Left kidney (tissue), 2 donors: ENCODE measurements around the gene SMIM36. TPM values are rescaled to one million over a fixed set of nuclear protein-coding genes. Genes with fewer than 3 reads are reported as not detected.
"Not testable (repeated sequence)": the region's sequence is repeated elsewhere in the genome, so short reads cannot be mapped to it uniquely, and the experiment has no call there.

Experiments
- DNase-seq: peaks from one replicate; pipeline ENCODE4 v3.0.0-alpha.2; 2013
- polyA plus RNA-seq: library from polyadenylated mRNA; unstranded; fragments of 120-200 nt; gene quantifications from one replicate; pipeline ENCODE4 v1.2.1, GENCODE V29; 2013; ENCODE audit not compliant: insufficient read length

The SMIM36 gene
- polyA plus RNA-seq, 1 donor = 0.05 TPM

GRCh38 chr17:55507669-55508068 is 3.6 kb downstream of the SMIM36 start:
- DNase-seq = not testable (repeated sequence)

GRCh38 chr17:55501626-55502025 is 9.6 kb downstream of the SMIM36 start:
- not testable (repeated sequence) for DNase-seq

- no peak for DNase-seq
Observed at GRCh38 chr17:55500103-55500502, 11.1 kb downstream of the SMIM36 start.

- DNase-seq = no peak
Observed at GRCh38 chr17:55496094-55496881, 15.0 kb downstream of the SMIM36 start.

- no peak for DNase-seq
Observed at GRCh38 chr17:55495239-55495638, 16.0 kb downstream of the SMIM36 start.

- no peak for DNase-seq
Observed at GRCh38 chr17:55492781-55493341, 18.4 kb downstream of the SMIM36 start.

GRCh38 chr17:55490376-55490775 is 20.9 kb downstream of the SMIM36 start:
- no peak for DNase-seq

GRCh38 chr17:55487695-55488432 is 23.4 kb downstream of the SMIM36 start:
- no peak for DNase-seq

- DNase-seq = no peak
Observed at GRCh38 chr17:55484575-55484974, 26.7 kb downstream of the SMIM36 start.

GRCh38 chr17:55482591-55483389 is 28.5 kb downstream of the SMIM36 start:
- DNase-seq = no peak

- no peak for DNase-seq
Observed at GRCh38 chr17:55480631-55481315, 30.5 kb downstream of the SMIM36 start.

- DNase-seq = no peak
Observed at GRCh38 chr17:55479903-55480302, 31.3 kb downstream of the SMIM36 start.

GRCh38 chr17:55478971-55479370 is 32.3 kb downstream of the SMIM36 start:
- no peak for DNase-seq

- no peak for DNase-seq
Observed at GRCh38 chr17:55466671-55467070, 44.6 kb downstream of the SMIM36 start.

GRCh38 chr17:55465771-55466170 is 45.5 kb downstream of the SMIM36 start:
- DNase-seq = not testable (repeated sequence)

GRCh38 chr17:55463600-55463999 is 47.7 kb downstream of the SMIM36 start:
- no peak for DNase-seq

GRCh38 chr17:55462711-55463110 is 48.5 kb downstream of the SMIM36 start:
- DNase-seq = no peak

GRCh38 chr17:55462234-55462633 is 49.0 kb downstream of the SMIM36 start:
- DNase-seq = no peak

GRCh38 chr17:55458978-55459377 is 52.3 kb downstream of the SMIM36 start:
- DNase-seq = no peak

GRCh38 chr17:55458287-55458900 is 52.9 kb downstream of the SMIM36 start:
- DNase-seq = no peak
